Hippocampal formation (tissue), 2 donors: Measurements from ENCODE around the gene COQ8A.
"Not testable (repeated sequence)": the region's sequence is repeated elsewhere in the genome, so short reads cannot be mapped to it uniquely, and the experiment has no call there.

Source experiments
- DNase-seq, 2 donors: peaks; one replicate each; lab custom pipeline; 2025; lab: John Stamatoyannopoulos, UW

Gene COQ8A

GRCh38 chr1:226921504-226921903 lies 18.6 kb upstream of the COQ8A start:
- no peak for DNase-seq

- DNase-seq, result not testable (repeated sequence)
Observed at GRCh38 chr1:226929260-226930111, 10.6 kb upstream of the COQ8A start.

- DNase-seq, result no peak
Observed at GRCh38 chr1:226934483-226935237, 5.4 kb upstream of the COQ8A start.

GRCh38 chr1:226937940-226938725 lies 2.0 kb upstream of the COQ8A start:
- no peak for DNase-seq

- DNase-seq, result no peak
Observed at GRCh38 chr1:226938903-226939437, 1.1 kb upstream of the COQ8A start.

GRCh38 chr1:226939438-226940028 lies 561 bp upstream of the COQ8A start:
- peak; percentile 63 to 87 for DNase-seq

GRCh38 chr1:226940806-226941067 lies 643 bp downstream of the COQ8A start:
- DNase-seq, result no peak

GRCh38 chr1:226942392-226942791 lies 2.3 kb downstream of the COQ8A start:
- no peak for DNase-seq

- DNase-seq, result no peak
Observed at GRCh38 chr1:226943156-226943555, 3.1 kb downstream of the COQ8A start.

GRCh38 chr1:226943927-226944326 lies 3.8 kb downstream of the COQ8A start:
- DNase-seq, result no peak

- DNase-seq, result no peak
Observed at GRCh38 chr1:226945106-226945857, 5.2 kb downstream of the COQ8A start.

GRCh38 chr1:226945858-226946245 lies 5.8 kb downstream of the COQ8A start:
- DNase-seq, result no peak

GRCh38 chr1:226946285-226946684 lies 6.2 kb downstream of the COQ8A start:
- DNase-seq, result no peak

GRCh38 chr1:226946841-226947240 lies 6.7 kb downstream of the COQ8A start:
- no peak for DNase-seq

GRCh38 chr1:226948051-226948450 lies 8.0 kb downstream of the COQ8A start:
- no peak for DNase-seq

GRCh38 chr1:226948480-226948879 lies 8.4 kb downstream of the COQ8A start:
- DNase-seq, result no peak

- DNase-seq, result no peak
Observed at GRCh38 chr1:226948996-226949395, 8.9 kb downstream of the COQ8A start.

- DNase-seq, result no peak
Observed at GRCh38 chr1:226949401-226949800, 9.3 kb downstream of the COQ8A start.

GRCh38 chr1:226950316-226950715 lies 10.2 kb downstream of the COQ8A start:
- no peak for DNase-seq

GRCh38 chr1:226950871-226951270 lies 10.8 kb downstream of the COQ8A start:
- DNase-seq, result no peak
